SK-N-SH treated with all-trans-retinoic acid at 6 μM for 48 hours (cell line): Measurements from ENCODE around the gene TET3.

Source experiments
- CREB5 ChIP-seq: fragments of 250-450 bp; sonication (Bioruptor Pico); IDR thresholded peaks from 2 replicates; pipeline ENCODE4 v1.5.1; 2020; ENCODE audit warnings: low read depth, mild to moderate bottlenecking, moderate library complexity
- ESRRG ChIP-seq: fragments of 250-450 bp; sonication (Bioruptor Pico); IDR thresholded peaks from 2 replicates; pipeline ENCODE4 v1.6.1; 2021; ENCODE audit warnings: mild to moderate bottlenecking
- PATZ1 ChIP-seq: fragments of 250-450 bp; sonication (Bioruptor Pico); IDR thresholded peaks from 2 replicates; pipeline ENCODE4 v1.8.0; 2020; ENCODE audit warnings: mild to moderate bottlenecking, moderate library complexity, borderline replicate concordance
- RARB ChIP-seq: fragments of 250-450 bp; sonication (Bioruptor Pico); IDR thresholded peaks from 2 replicates; pipeline ENCODE4 v1.8.0; 2021; ENCODE audit warnings: mild to moderate bottlenecking, moderate library complexity
- TCF4 ChIP-seq: fragments of 250-450 bp; sonication (Bioruptor Pico); IDR thresholded peaks from 2 replicates; pipeline ENCODE4 v1.8.0; 2021; ENCODE audit warnings: mild to moderate bottlenecking, moderate library complexity, borderline replicate concordance
- TOX ChIP-seq: fragments of 250-450 bp; sonication (Bioruptor Pico); IDR thresholded peaks from 2 replicates; pipeline ENCODE4 v1.8.0; 2021; ENCODE audit warnings: mild to moderate bottlenecking, moderate library complexity, borderline replicate concordance
- ZFP3 ChIP-seq: fragments of 250-450 bp; sonication (Bioruptor Pico); IDR thresholded peaks from 2 replicates; pipeline ENCODE4 v1.5.0; 2020; ENCODE audit warnings: mild to moderate bottlenecking, moderate library complexity

- TF ChIP-seq TCF4 (CRISPR knock-in tag): no peak
- no peak for TF ChIP-seq ZFP3 (CRISPR knock-in tag)
- no peak for TF ChIP-seq RARB (CRISPR knock-in tag)
- TF ChIP-seq PATZ1: no peak
- no peak for TF ChIP-seq TOX (CRISPR knock-in tag)
- no peak for TF ChIP-seq CREB5 (CRISPR knock-in tag)
- no peak for TF ChIP-seq ESRRG (CRISPR knock-in tag)
These were observed 45.1 kb downstream of the TET3 start for GRCh38 chr2:74029714-74030397.
